H1 (cell line): ENCODE results near the gene SLC35D2. TPM values are rescaled to one million over a fixed set of nuclear protein-coding genes. Genes with fewer than 3 reads are reported as not detected.

Source experiments
- CTCF ChIA-PET: fragments of 300-600 bp; sonication (Branson Sonifier 250); formaldehyde crosslinking; loops from one replicate; lab custom pipeline; 2021; ENCODE audit not compliant: partially characterized antibody; lab: Charles Lee
- POLR2A ChIA-PET: fragments of 300-600 bp; sonication (Branson Sonifier 250); formaldehyde crosslinking; loops from one replicate; lab custom pipeline; 2021; ENCODE audit warnings: inconsistent platforms; ENCODE audit not compliant: partially characterized antibody; lab: Charles Lee
- DNase-seq, 2 experiments: peaks; one replicate each; pipeline versions ENCODE4 v3.0.0 to v3.0.0-alpha.2; 2010 to 2022; ENCODE audit warnings: low spot score in 2 of 2, low read depth in 1 of 2, mixed read lengths in 1 of 2
- FAIRE-seq: peaks from 2 replicates; lab custom pipeline; 2011; peaks lifted over from hg19 to GRCh38; lab: Jason Lieb, UNC
- H2AFZ ChIP-seq: 2 replicates; pipeline ENCODE4 v1.8.1; 2012; ENCODE audit warnings: low read length, inconsistent platforms
- H2AK5ac ChIP-seq: 2 replicates; pipeline ENCODE4 v1.6.1; 2013; ENCODE audit warnings: low read depth, low read length
- H2BK120ac ChIP-seq: replicated peaks from 2 replicates; pipeline ENCODE3; 2013; ENCODE audit warnings: low read depth, low read length, inconsistent platforms
- H2BK12ac ChIP-seq: 2 replicates; pipeline ENCODE4 v1.6.1; 2013; ENCODE audit warnings: low read depth, low read length
- H2BK15ac ChIP-seq: 2 replicates; pipeline ENCODE4 v1.6.1; 2013; ENCODE audit warnings: low read length
- H2BK20ac ChIP-seq: 2 replicates; pipeline ENCODE4 v1.6.1; 2013; ENCODE audit warnings: low read length
- H2BK5ac ChIP-seq: 2 replicates; pipeline ENCODE4 v1.6.1; 2013; ENCODE audit warnings: low read depth, low read length
- H3K14ac ChIP-seq: 2 replicates; pipeline ENCODE4 v1.6.1; 2013; ENCODE audit warnings: inconsistent platforms; ENCODE audit not compliant: insufficient read length
- H3K18ac ChIP-seq: 2 replicates; pipeline ENCODE4 v1.6.1; 2013; ENCODE audit warnings: low read length; ENCODE audit errors: extremely low read depth
- H3K23ac ChIP-seq: 2 replicates; pipeline ENCODE4 v1.6.1; 2013; ENCODE audit warnings: inconsistent platforms; ENCODE audit not compliant: insufficient read length
- H3K23me2 ChIP-seq: 2 replicates; pipeline ENCODE4 v1.6.1; 2013; ENCODE audit warnings: low read depth, low read length
- H3K27ac ChIP-seq: 2 replicates; pipeline ENCODE4 v1.6.1; 2011; ENCODE audit warnings: low read depth, low read length, inconsistent platforms
- H3K27me3 ChIP-seq, 4 experiments: replicated peaks in 1 of 4; 1 replicate in 1 of 4; 2 replicates in 3 of 4; pipeline versions ENCODE4 v1.6.1 to v1.8.1; 2011 to 2013; ENCODE audit warnings: low read length in 3 of 4, mild to moderate bottlenecking in 3 of 4, inconsistent platforms in 2 of 4, mixed read lengths in 2 of 4, moderate library complexity in 1 of 4; ENCODE audit not compliant: control insufficient read depth in 3 of 4, insufficient read depth in 3 of 4; ENCODE audit errors: extremely low read depth in 1 of 4
- H3K36me3 ChIP-seq, 4 experiments: 2 replicates each; pipeline versions ENCODE4 v1.6.1 to v1.8.1; 2011 to 2013; ENCODE audit warnings: mild to moderate bottlenecking in 4 of 4, low read length in 3 of 4, moderate library complexity in 2 of 4, control low read depth in 1 of 4, inconsistent platforms in 1 of 4; ENCODE audit not compliant: insufficient read depth in 4 of 4, control insufficient read depth in 2 of 4
- H3K4ac ChIP-seq: replicated peaks from 2 replicates; pipeline ENCODE3; 2013; ENCODE audit warnings: low read length, low read depth, mixed read lengths, inconsistent platforms; ENCODE audit not compliant: insufficient read length
- H3K4me1 ChIP-seq, 4 experiments: replicated peaks in 1 of 4; 1 replicate in 1 of 4; 2 replicates in 3 of 4; pipeline versions ENCODE4 v1.6.1 to v1.8.1; 2011 to 2013; ENCODE audit warnings: low read length in 3 of 4, inconsistent platforms in 2 of 4, mixed read lengths in 1 of 4; ENCODE audit not compliant: insufficient read depth in 4 of 4, control insufficient read depth in 3 of 4
- H3K4me2 ChIP-seq, 2 experiments: 2 replicates each; pipeline versions ENCODE4 v1.6.1 to v1.8.1; 2011 to 2013; ENCODE audit warnings: low read depth in 2 of 2, low read length in 2 of 2, control low read depth in 1 of 2, inconsistent platforms in 1 of 2, mild to moderate bottlenecking in 1 of 2; ENCODE audit not compliant: insufficient read depth in 1 of 2
- H3K4me3 ChIP-seq, 4 experiments: fragments of 200-600, 300-600 bp in 1 of 4; sonication (generic), shearing (Covaris generic), sonication (Bioruptor Twin) in 1 of 4; 2 replicates each; pipeline versions ENCODE4 v1.5.1 to v1.8.1; 2011 to 2016; ENCODE audit warnings: low read length in 4 of 4, low read depth in 3 of 4, control low read depth in 2 of 4, inconsistent platforms in 2 of 4, mild to moderate bottlenecking in 2 of 4, mixed read lengths in 1 of 4, moderate library complexity in 1 of 4; ENCODE audit not compliant: insufficient read depth in 2 of 4; ENCODE audit errors: extremely low read depth in 1 of 4
- H3K56ac ChIP-seq: replicated peaks from 2 replicates; pipeline ENCODE3; 2013; ENCODE audit warnings: low read depth, mild to moderate bottlenecking, mixed read lengths, low read length, inconsistent platforms; ENCODE audit not compliant: insufficient read length
- H3K79me1 ChIP-seq: 2 replicates; pipeline ENCODE4 v1.6.1; 2013; ENCODE audit warnings: low read depth, low read length, control low read depth
- H3K79me2 ChIP-seq, 2 experiments: 2 replicates each; pipeline versions ENCODE4 v1.6.1 to v1.8.1; 2012 to 2013; ENCODE audit warnings: low read length in 2 of 2, mild to moderate bottlenecking in 2 of 2, inconsistent platforms in 1 of 2; ENCODE audit not compliant: insufficient read depth in 2 of 2, control insufficient read depth in 1 of 2
- H3K9ac ChIP-seq, 4 experiments: replicated peaks in 1 of 4; 1 replicate in 1 of 4; 2 replicates in 3 of 4; pipeline versions ENCODE4 v1.6.1 to v1.8.1; 2011 to 2013; ENCODE audit warnings: low read depth in 3 of 4, low read length in 3 of 4, control low read depth in 2 of 4, mild to moderate bottlenecking in 2 of 4, moderate library complexity in 2 of 4, inconsistent platforms in 1 of 4; ENCODE audit errors: extremely low read depth in 1 of 4
- H3K9me3 ChIP-seq, 2 experiments: 2 replicates each; pipeline versions ENCODE4 v1.6.1 to v1.8.1; 2012 to 2013; ENCODE audit warnings: mild to moderate bottlenecking in 2 of 2, moderate library complexity in 2 of 2, control low read depth in 1 of 2, inconsistent platforms in 1 of 2, low read depth in 1 of 2, low read length in 1 of 2, mixed read lengths in 1 of 2; ENCODE audit not compliant: insufficient read depth in 2 of 2
- H4K20me1 ChIP-seq, 2 experiments: replicated peaks in 1 of 2; 2 replicates each; pipeline versions ENCODE3 to v1.8.1; 2011 to 2013; ENCODE audit warnings: inconsistent platforms in 2 of 2, low read length in 2 of 2, mild to moderate bottlenecking in 1 of 2; ENCODE audit not compliant: insufficient read depth in 2 of 2, control insufficient read depth in 1 of 2
- H4K5ac ChIP-seq: 2 replicates; pipeline ENCODE4 v1.6.1; 2013; ENCODE audit warnings: low read length, low read depth, mixed read lengths, inconsistent platforms; ENCODE audit not compliant: insufficient read length
- H4K8ac ChIP-seq: 2 replicates; pipeline ENCODE4 v1.8.0; 2013; ENCODE audit warnings: mild to moderate bottlenecking, moderate library complexity, low read length, inconsistent platforms; ENCODE audit not compliant: insufficient read depth; ENCODE audit errors: extremely low read depth
- H4K91ac ChIP-seq: replicated peaks from 2 replicates; pipeline ENCODE3; 2013; ENCODE audit warnings: low read length, mixed read lengths, inconsistent platforms; ENCODE audit not compliant: insufficient read length
- CTBP2 ChIP-seq: IDR thresholded peaks from 2 replicates; pipeline ENCODE4 v1.7.0; 2011; ENCODE audit warnings: borderline replicate concordance, mild to moderate bottlenecking, moderate library complexity, mixed read lengths, low read length; ENCODE audit not compliant: insufficient read depth, insufficient read length
- CTCF ChIP-seq, 3 experiments: IDR thresholded peaks; 1 replicate in 2 of 3; 2 replicates in 1 of 3; pipeline versions ENCODE4 v1.5.1 to v1.6.1; 2011; ENCODE audit warnings: low read length in 3 of 3, mild to moderate bottlenecking in 3 of 3, inconsistent platforms in 2 of 3, low read depth in 1 of 3, moderate library complexity in 1 of 3; ENCODE audit not compliant: insufficient read depth in 1 of 3; ENCODE audit errors: control extremely low read depth in 1 of 3
- HDAC2 ChIP-seq, 2 experiments: fragments of 300-600 bp in 1 of 2; sonication (generic) in 1 of 2; IDR thresholded peaks; 2 replicates each; pipeline ENCODE4 v1.6.1; 2011 to 2012; ENCODE audit warnings: low read depth in 2 of 2, low read length in 2 of 2, mild to moderate bottlenecking in 2 of 2, moderate library complexity in 2 of 2, borderline replicate concordance in 1 of 2, inconsistent platforms in 1 of 2
- JUN ChIP-seq: IDR thresholded peaks from 2 replicates; pipeline ENCODE4 v1.6.1; 2011; ENCODE audit warnings: low read depth, mild to moderate bottlenecking, improper control_type of control experiment, low read length
- RBBP5 ChIP-seq: IDR thresholded peaks from 2 replicates; pipeline ENCODE4 v1.7.1; 2012; ENCODE audit warnings: low read depth, mild to moderate bottlenecking, inconsistent platforms, low read length, moderate library complexity, borderline replicate concordance
- RXRA ChIP-seq: IDR thresholded peaks from 2 replicates; pipeline ENCODE4 v1.6.1; 2011; ENCODE audit warnings: low read depth, mild to moderate bottlenecking, low read length, moderate library complexity; ENCODE audit not compliant: insufficient read depth
- SP2 ChIP-seq: IDR thresholded peaks from 2 replicates; pipeline ENCODE4 v1.6.1; 2012; ENCODE audit warnings: mild to moderate bottlenecking, low read length, inconsistent platforms
- TEAD4 ChIP-seq: IDR thresholded peaks from 2 replicates; pipeline ENCODE4 v1.6.1; 2012; ENCODE audit warnings: low read depth, low read length, inconsistent platforms, mixed read lengths
- WGBS, 2 experiments: shearing (Covaris generic) in 1 of 2; methylation state at CpG; one replicate each; pipeline versions ENCODE4 v1.1.6 to v1.1.7; 2013 to 2015; ENCODE audit warnings: low lambda C conversion rate in 2 of 2, mixed read lengths in 2 of 2, inconsistent platforms in 1 of 2, low coverage in 1 of 2, missing lambda C conversion rate in 1 of 2; ENCODE audit not compliant: insufficient replicate concordance in 2 of 2, insufficient coverage in 1 of 2, insufficient read length in 1 of 2; ENCODE audit errors: extremely low coverage in 1 of 2, missing lambda C conversion rate in 1 of 2; 5-methylcytosine and 5-hydroxymethylcytosine counted together
- polyA plus RNA-seq, 7 experiments: library from polyadenylated mRNA; depleted of rRNA in 3 of 7; stranded (reverse) in 5 of 7; unstranded in 2 of 7; fragments of >200 nt in 5 of 7; fragments of 200-250 nt in 2 of 7; gene quantifications; 1 replicate in 5 of 7; 2 replicates in 1 of 7; 4 replicates in 1 of 7; pipeline versions ENCODE4 v1.2.1 to v1.2.3, GENCODE V29; 2011 to 2013; ENCODE audit warnings: missing spikeins in 2 of 7, mixed read lengths in 2 of 7
- total RNA-seq: library from RNA; stranded (reverse); fragmentation: NEBNext Ultra II Directional; extraction: Animal tissue kit (Norgen Biotek cat#: 25700); gene quantifications from 2 replicates; pipeline ENCODE4 v1.2.1, GENCODE V29; 2021

Gene SLC35D2
- total and polyA plus RNA-seq, 2 of the 8 experiments (the other 6 are each of a cell fraction or from before 2014, with no cell fraction given) = 9.6 to 11.5 TPM

DNA sequence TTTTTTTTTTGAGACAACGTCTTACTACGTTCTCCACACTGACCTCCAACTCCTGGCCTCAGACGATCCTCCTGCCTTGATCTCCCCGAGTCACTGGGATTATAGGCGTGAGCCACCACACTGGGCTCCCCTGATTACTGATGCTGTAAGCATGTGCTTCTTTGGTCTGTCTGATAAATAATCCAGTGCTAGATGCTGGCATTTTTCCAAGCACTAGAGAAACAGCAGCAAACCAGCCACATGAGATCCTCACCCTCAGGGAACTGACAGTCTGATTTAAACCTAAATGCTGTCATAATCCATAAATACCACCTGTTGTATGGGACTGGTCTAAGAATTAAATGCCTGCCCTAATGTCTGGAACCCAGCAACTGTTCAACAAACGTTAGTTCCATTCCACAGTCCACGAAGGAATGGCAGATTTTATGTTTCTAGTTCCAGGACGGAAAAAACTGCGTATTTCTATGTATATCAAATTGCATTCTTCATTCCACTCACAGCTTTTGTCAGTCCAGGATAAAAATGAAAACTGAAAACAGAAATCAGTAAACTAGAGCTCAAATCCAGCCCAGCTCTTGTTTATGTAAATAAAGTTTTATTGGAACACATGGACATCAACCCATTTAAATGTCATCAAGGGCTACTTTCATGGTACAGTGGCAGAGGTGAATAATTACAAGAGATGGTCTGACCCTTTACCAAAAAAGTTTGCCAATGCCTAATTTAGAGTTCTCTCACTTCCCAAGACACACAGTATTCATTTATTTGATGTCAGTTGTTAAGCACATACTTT, 20.1 kb downstream of the SLC35D2 start:
- Histone ChIP-seq H3K27ac (no peak overlapping the region), H4K8ac (no peak overlapping the region; the same call in 1 of the 2 replicates), H3K14ac (no peak overlapping the region), H3K4me3 (no peak overlapping the region), H2AK5ac (no peak overlapping the region), H3K36me3 (peaks cover 0 to 6% (median 0%) of the 10 kb centered on the region in 4 experiments; a peak in 2 of 8 replicates), H3K9me3 (no peaks in the 10 kb centered on the region), H3K79me2 (no peaks in the 10 kb centered on the region), H2BK120ac (no peak overlapping the region), H3K18ac (no peak overlapping the region), H2BK15ac (no peak overlapping the region), H3K79me1 (no peaks in the 10 kb centered on the region), H3K27me3 (no peaks in the 10 kb centered on the region), H2BK5ac (no peak overlapping the region), H2BK20ac (no peak overlapping the region), H4K5ac (no peak overlapping the region), H3K4me2 (no peak overlapping the region), H3K4ac (no peak overlapping the region), H3K23ac (no peak overlapping the region), H2BK12ac (no peak overlapping the region), H2AFZ (no peak overlapping the region), H4K20me1 (no peaks in the 10 kb centered on the region), H4K91ac (no peak overlapping the region), H3K56ac (no peak overlapping the region), H3K23me2 (no peaks in the 10 kb centered on the region), H3K9ac (no peak overlapping the region), H3K4me1 (no peaks in the 10 kb centered on the region)
- ChIA-PET POLR2A (no interaction called here), CTCF (interaction anchor here (1.0 kb wide), 2 partner anchors 19 to 35 kb away, joined by 3 to 5 read pairs; no protein-coding TSS in a partner anchor)
- no peak for DNase-seq
- WGBS, 2 experiments = 95% methylated on average over 9 of the region's 9 CpGs; no CpG with 5 or more reads in 1 of the 2 experiments
- FAIRE-seq = no peak
- TF ChIP-seq CTBP2 = no peak
- TF ChIP-seq TEAD4 = no peak
- no peak for TF ChIP-seq RBBP5
- TF ChIP-seq RXRA = no peak
- TF ChIP-seq SP2 = no peak
- no peak for TF ChIP-seq HDAC2 (IDR thresholded peaks at IDR 0.05; ENCODE audit: borderline replicate concordance in 1 of 2, low read depth in 2 of 2, low read length in 2 of 2)
- TF ChIP-seq JUN = no peak
- TF ChIP-seq CTCF (IDR thresholded peaks at IDR 0.05; ENCODE audit: control extremely low read depth in 1 of 3, insufficient read depth in 1 of 3, low read depth in 1 of 3, low read length in 3 of 3) = no peak
